Stimulated activated CD8-positive, alpha-beta memory T cell treated with anti-CD3 and anti-CD28 coated beads, Interleukin-4, amount 100 ng/mL, for 48 hours (primary cell): Measurements from ENCODE around the gene FBXW5.

Experiments
- DNase-seq: peaks from one replicate; pipeline ENCODE4 v3.0.0-alpha.2; 2020

Gene FBXW5

GRCh38 chr9:136947028-136947891 lies 2.7 kb upstream of the FBXW5 start:
- DNase-seq: no peak

DNA sequence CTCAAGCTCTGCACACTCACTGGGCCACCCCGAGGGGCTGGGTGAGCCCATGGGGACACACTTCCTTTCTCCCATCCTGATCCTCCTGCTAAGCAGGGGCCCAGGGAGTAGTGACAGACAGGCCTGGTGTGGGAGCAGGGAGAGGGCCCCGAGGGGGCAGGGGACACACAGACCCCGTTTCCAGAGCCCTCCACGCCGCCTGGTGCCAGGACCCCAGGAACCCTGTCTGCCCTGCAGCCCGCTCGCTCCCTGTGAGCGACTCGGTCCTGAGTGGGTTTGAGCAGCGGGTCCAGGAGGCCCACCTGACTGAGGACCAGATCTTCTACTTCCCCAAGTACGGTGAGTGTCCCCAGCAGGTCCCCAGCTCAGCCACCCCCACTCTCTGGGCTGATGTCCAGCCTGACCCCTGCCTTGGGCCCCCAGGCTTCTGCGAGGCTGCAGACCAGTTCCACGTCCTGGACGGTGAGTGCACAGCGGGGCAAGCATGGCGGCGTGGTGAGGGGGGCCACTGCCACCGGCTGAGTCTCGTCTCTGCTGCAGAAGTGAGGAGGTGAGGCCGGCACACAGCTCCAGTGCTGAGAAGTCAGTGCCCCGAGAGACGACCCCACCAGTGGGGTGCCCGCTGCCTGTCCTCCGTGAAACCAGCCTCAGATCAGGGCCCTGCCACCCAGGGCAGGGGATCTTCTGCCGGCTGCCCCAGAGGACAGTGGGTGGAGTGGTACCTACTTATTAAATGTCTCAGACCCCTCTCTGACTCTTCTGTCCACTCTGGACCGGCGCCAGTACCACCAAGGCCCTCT lies 1.9 kb upstream of the FBXW5 start:
- DNase-seq: no peak

GRCh38 chr9:136945333-136946227 lies 1.0 kb upstream of the FBXW5 start:
- DNase-seq: no peak

GRCh38 chr9:136944212-136944518 lies 373 bp downstream of the FBXW5 start:
- no peak for DNase-seq

DNA sequence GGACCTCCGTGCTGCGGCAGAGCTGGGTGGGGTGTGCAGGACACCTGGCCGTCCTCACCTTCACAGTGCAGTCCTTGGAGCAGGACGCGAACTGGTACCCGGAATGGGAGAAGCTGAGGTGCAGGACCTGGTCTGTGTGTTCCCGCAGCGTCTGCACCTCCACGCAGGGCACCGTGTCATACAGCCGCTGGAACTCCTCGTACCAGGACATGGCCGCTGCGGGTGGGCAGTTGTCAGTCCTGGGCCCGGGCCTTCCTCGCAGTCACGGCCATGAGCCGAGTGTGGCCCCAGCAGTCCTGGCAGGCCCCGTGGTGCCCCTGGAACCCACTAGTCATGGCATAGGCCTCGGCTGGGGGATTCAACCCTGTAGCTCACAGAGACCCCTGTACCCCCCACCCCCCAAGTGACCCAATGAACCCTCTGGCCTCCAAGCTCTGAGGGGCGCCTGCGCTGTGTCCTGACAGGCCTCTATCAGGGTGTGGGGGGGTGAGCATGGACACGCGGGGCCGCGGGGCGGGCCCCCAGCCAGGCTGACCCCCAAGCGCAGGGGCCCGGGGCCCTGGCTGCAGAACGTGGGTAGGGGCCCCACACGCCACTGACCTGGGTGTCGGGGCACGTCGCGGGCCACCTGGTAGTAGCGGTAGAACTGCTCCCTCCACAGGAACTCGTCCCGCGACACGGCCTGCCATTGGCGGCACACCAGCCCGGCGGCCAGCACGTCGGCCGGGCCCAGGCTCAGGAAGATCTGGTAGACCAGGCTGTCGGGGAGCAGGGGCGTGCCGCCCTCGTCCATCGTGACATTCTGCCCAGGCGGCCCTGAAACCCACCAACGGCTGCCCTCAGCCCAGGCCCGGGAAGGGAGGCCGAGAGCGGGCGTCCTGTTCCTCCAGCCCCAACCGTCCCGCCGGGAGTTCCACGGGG lies 987 bp downstream of the FBXW5 start:
- peak; percentile 58 for DNase-seq

DNA sequence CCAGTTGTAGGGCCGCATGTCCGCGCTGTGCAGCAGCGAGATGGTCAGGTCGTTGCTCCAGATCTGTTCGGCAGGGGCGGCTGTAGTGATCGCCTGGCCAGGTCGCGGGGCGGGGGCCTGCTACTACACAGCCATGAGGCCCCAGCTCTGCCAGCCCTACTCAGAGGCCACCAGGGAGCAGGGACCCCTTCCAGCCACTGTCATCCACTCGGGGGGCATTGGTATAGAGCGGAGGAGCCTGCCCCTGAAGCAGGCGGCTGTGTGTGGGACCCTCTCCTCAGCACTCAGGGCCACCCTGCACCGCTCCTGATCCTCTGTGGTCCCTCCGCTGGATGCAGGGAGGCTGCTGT lies 1.7 kb downstream of the FBXW5 start:
- no peak for DNase-seq

DNA sequence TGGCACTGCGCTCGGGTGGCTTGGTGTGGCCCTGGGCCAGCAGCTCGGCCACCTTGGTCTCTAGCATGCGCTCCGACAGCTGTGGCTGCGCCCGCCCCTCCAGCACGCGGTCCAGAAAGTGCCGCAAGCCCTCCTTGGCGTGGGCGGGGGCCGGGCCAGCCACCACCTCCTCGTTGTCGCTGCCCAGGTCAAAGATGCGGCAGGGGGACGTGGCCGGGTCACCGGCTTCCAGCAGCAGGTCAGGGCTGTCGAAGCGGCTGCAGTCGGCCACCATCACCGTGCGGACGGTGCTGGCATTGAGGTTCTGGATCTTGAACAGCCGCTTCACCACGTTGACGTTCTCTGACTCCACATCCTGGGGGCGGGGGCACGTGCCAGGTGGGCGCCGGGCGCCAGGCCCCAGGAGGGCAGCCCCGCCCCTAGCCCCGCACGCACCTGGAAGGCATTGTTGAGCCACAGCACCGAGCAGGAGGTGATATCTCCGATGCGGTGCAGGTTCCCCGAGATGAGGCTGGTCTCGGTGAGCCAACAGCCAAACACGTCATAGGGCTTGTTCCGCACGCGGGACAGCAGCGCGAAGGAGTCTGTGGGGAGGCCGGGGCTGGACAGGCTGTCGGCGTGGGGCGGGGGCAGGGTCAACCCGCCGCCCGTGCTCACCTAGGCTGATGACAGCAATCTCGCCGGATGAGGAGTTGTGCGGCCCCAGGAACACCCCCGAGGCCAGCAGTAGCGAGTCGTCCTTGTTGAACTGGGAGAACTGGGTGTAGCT lies 2.2 kb downstream of the FBXW5 start:
- DNase-seq: no peak

GRCh38 chr9:136941231-136942111 lies 3.1 kb downstream of the FBXW5 start:
- no peak for DNase-seq

DNA sequence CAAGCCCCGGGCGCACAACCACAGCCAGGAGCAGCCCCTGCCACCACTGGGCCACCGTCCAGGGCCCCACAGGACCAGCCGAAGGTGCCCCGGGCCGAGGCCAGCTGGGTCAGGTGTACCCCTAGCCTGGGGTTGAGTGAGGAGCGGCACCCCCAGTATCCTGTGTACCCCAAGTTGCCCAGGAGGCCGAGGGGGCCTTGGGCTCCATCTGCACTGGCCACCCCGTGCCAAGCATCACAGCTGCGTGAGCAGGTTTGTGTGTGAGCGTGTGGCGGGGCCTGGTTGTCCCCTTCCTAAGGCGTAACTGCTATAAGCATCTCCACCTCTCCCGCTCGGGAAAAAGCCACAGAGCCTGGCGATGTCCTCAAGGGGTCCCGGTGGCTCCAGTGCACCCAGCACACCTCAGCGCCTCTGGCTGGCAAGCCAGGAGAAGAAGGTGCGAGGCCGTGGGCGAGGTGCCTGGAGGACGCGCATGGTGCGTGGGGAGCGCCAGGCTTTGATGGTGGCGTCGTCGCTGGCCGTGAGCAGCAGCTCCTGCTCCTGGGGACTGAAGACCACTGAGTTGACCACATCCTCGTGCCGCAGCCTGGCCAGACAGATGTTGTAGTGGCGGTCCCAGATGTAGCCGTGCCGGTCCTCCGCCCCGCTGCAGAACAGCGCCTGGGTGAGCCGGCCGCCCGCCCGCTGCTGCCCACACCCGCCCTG lies 3.9 kb downstream of the FBXW5 start:
- no peak for DNase-seq

- DNase-seq: no peak
Measured at GRCh38 chr9:136939996-136940525, 4.5 kb downstream of the FBXW5 start.

DNA sequence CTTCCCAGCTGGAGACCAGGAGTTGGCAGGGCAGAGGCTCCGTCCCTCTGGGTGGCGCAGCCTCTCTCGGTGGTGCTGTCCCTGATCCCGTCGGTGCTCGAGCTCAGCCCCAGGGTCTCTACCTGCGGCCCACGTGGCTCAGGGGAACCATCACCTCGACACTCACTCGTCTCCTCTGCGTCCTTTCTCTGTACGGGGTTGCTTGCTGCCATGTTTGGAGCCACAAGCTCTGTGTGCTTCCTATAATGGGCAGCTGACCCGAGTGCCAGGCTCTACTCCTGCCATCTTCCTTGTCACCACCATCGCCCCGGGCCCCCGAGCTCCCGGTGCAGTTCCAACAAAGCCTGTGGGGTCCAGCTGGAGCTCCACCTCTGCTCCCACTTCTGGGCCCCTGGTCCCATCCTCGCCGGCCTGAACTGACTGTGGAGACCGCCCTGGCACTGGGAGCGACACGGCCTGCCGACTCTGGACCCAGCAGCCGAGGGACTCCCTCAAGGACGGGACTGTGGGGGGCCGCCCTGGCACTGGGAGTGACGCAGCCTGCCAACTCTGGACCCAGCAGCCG lies 5.0 kb downstream of the FBXW5 start:
- DNase-seq: no peak

GRCh38 chr9:136937186-136938001 lies 7.1 kb downstream of the FBXW5 start:
- DNase-seq: no peak

- no peak for DNase-seq
Measured at GRCh38 chr9:136936645-136937170, 7.8 kb downstream of the FBXW5 start.

DNA sequence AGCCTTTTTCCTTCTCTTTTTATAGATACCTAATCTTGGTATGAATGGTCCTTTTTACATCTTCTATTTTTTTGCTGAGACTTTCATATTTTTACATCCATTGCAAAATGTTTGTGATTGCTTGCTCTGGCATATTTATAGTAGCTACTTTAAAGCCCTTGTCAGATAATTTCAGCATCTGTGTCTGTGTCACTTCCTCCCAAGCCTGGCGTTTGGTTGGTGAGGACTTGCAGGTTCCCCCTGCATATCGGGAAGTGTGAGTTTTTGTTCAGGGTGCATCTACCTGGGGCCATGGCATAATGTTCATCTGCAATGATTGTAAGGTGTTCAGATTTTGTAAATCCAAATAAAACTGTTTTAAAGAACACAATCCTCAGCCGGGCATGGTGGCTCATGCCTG lies 8.9 kb downstream of the FBXW5 start:
- DNase-seq: no peak

- DNase-seq: no peak
Measured at GRCh38 chr9:136934277-136934676, 10.3 kb downstream of the FBXW5 start.

GRCh38 chr9:136931611-136932130 lies 12.9 kb downstream of the FBXW5 start:
- DNase-seq: no peak

DNA sequence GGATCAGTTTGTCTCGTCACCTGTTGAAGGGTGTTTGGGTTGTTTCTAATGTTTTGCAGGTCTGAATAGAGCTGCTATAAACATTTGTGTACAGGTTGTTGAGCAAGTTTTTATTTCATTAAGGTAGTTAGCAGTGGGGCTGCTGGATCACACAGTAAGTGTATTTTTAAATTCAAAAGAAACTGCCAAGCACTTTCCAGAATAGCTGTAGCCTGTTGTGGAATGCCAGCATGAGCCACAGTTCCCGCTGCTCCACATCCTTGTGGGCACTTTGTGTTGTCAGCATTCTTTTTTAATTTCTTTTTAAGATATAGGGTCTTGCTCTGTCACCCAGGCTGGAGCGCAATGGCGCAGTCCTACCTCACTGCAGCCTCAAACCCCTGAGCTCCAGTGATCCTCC lies 14.5 kb downstream of the FBXW5 start:
- DNase-seq: no peak

- no peak for DNase-seq
Measured at GRCh38 chr9:136928591-136928990, 15.9 kb downstream of the FBXW5 start.
